T-helper 2 cell treated with Interferon-gamma antibody and Interleukin-4, amounts not matched to agents 100 ng/mL and 5 ng/mL, for 36 hours (primary cell): ENCODE measurements around the gene PHYKPL. TPM values are rescaled to one million over a fixed set of nuclear protein-coding genes. Genes with fewer than 3 reads are reported as not detected.

Experiments used
- intact Hi-C: fragments of 100-400 bp; cut with micrococcal nuclease; formaldehyde crosslinking; loops from one replicate; pipeline ENCODE4 v1.15.1; 2023
- total RNA-seq: library from RNA; stranded (reverse); gene quantifications from 2 replicates; pipeline ENCODE4 v1.2.3, GENCODE V29; 2022

PHYKPL gene
- total RNA-seq: 128 and 141 TPM in 2 replicates

GRCh38 chr5:178232124-178232919 lies at the start of gene PHYKPL:
Gene PHYKPL (minus strand): TSS chr5:178232802. CDS start chr5:178232550, 252 bp downstream.
- intact Hi-C loops: loop anchor here (1.0 to 10.0 kb wide), 4 partner anchors 27 to 1320 kb away; partner anchors contain the start of genes CLK4 and RUFY1

DNA sequence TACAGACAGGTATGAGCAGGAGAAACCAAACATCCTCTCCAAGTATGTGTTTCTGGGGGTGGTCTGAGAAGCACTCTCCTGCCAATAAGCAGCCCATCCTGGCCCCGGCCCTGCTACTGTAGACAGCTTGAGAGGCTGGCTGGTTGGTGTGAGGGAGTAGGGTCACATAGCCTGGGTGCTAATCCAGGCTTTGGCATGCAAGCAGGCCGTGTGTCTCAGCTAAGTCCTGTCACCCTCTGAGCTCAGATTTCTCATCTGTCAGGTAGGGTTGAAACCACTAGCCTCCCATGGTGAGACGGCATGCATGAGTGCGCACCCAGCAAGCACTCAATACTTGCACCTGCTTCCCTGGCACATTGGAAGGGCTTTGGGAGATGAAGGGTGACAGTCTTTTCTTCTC lies 49.8 kb upstream of the PHYKPL start:
- intact Hi-C loops: loop anchor here (5.0 kb wide), 1 partner anchor 1210 kb away; no protein-coding TSS in a partner anchor

DNA sequence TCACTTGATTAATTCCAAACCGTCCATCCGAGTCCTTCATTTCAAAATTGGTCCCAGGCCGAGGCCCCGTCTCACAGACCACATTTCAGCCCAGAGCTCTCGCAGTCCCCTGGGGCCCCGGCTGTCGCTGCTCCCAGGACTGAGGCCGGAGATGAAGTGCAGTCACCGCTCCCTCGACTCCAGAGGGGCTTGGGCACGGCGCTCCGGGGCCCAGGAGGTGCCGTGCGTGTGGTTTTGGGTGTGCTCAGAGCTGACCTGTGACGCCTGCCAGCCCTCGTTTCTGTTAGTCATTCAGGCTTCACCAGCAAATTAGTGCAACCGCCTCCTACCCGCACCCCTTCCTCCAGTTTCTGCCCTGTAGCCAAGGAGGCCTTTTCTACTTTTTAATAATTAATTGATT lies 48.7 kb upstream of the PHYKPL start:
- intact Hi-C loops: loop anchor here (5.0 kb wide), 1 partner anchor 1211 kb away; no protein-coding TSS in a partner anchor

- intact Hi-C loops: loop anchor here (5.0 kb wide), 1 partner anchor 1212 kb away; no protein-coding TSS in a partner anchor
Measured at GRCh38 chr5:178280631-178281030, 48.0 kb upstream of the PHYKPL start.

- intact Hi-C loops: loop anchor here (5.0 kb wide), 1 partner anchor 1212 kb away; no protein-coding TSS in a partner anchor
Measured at GRCh38 chr5:178279723-178280438, 47.3 kb upstream of the PHYKPL start.

- intact Hi-C loops: no loop called here
Measured at GRCh38 chr5:178279026-178279722, 46.6 kb upstream of the PHYKPL start.

DNA sequence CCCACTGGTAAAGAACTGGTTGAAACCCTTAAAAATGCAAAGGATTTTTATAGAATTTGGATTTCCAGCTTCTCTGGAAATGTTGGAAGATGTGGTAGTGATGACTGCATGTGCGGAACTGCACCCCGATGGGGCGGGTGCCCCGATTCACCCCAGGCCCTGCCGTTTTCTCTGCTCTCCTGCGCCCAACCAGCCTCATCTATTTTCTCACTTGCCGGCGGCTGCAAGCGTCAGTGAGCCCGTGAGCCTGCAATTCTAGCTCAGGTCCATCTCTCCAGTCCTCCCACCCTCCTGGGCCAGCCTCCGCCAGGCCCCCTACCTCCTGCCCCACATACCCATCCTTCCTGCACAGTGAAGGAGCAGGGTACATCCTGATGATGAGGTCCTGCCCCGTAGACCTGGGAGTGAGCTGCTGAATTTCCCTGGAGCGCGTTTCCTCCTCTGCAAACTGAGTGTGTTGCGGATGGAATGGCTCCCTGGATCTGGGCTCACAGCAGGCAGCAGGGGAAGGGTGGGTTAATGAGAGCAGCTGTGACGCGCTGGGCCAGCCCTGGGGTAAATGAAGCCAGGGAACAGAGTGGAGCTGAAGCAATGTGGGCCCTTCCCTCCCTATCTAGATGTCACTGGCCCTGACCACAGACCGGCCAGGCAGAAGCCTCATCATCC lies 45.9 kb upstream of the PHYKPL start:
- intact Hi-C loops: no loop called here

GRCh38 chr5:178277866-178278265 lies 45.3 kb upstream of the PHYKPL start:
- intact Hi-C loops: no loop called here

DNA sequence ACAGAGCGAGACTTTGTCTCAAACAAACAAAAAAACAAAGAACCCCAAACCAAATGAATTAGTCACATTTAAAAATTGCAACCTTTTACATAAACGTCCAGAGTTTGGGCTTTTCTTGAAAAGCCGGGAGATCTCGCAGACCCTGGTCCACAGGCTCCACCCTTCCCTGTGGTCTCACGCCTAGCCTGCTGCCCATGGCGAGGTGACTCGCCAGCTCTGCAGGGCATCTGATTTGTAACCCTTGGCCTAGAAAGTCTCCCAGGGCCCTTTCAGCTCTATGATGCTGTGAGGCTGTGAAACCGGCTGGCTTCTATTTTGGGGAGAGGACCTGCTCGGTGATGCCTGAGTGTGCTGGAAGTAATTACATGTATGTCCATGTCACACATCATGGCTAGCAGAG lies 44.7 kb upstream of the PHYKPL start:
- intact Hi-C loops: no loop called here

GRCh38 chr5:178274781-178275537 lies 42.4 kb upstream of the PHYKPL start:
- intact Hi-C loops: no loop called here

DNA sequence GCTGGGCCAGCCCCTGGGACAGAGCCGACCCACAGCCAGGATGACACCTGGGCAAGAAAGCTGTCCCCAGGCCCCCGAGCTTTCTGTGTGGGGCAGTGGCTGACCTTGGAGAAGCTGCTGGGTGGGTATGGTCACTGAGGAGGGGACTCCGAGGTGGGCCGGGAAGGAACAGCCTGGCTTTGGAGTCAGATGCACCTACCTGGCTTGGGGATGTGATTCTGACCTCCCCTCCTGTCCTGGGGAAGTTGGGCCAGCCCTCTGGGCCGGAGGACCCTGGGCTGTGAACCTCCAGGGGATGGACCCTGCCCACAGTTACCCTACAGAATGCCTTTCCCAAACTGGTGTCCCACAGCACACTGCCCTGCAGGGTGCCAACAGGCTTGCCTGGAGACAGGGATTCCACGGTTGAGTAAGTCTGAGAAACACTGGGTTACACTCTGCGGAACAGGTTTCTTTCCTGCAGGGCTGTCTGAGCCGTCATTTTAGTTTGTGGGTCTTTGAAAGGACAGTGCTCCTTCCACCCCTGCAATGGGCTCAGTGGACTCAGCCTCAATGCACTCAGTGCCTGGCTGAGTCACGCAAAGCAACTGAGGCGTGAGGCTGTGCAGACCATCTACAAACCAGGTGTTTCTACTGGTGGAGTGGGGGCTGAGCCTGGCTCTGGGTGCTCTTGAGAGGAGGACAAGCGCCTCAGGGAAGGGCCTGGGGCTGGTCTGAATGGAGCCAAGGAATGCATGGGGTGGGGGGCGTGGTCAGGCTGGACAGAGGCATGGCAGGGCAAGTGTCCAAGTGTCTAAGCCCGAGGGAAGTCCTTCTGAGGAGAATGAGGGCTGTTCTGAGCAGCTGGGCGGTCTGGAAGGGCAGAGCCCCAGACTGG lies 41.3 kb upstream of the PHYKPL start:
- intact Hi-C loops: no loop called here

GRCh38 chr5:178273041-178273440 lies 40.4 kb upstream of the PHYKPL start:
- intact Hi-C loops: no loop called here

GRCh38 chr5:178272591-178272990 lies 40.0 kb upstream of the PHYKPL start:
- intact Hi-C loops: no loop called here

- intact Hi-C loops: no loop called here
Measured at GRCh38 chr5:178271726-178272479, 39.3 kb upstream of the PHYKPL start.

- intact Hi-C loops: no loop called here
Measured at GRCh38 chr5:178271231-178271630, 38.6 kb upstream of the PHYKPL start.

GRCh38 chr5:178269499-178269898 lies 36.9 kb upstream of the PHYKPL start:
- intact Hi-C loops: no loop called here

DNA sequence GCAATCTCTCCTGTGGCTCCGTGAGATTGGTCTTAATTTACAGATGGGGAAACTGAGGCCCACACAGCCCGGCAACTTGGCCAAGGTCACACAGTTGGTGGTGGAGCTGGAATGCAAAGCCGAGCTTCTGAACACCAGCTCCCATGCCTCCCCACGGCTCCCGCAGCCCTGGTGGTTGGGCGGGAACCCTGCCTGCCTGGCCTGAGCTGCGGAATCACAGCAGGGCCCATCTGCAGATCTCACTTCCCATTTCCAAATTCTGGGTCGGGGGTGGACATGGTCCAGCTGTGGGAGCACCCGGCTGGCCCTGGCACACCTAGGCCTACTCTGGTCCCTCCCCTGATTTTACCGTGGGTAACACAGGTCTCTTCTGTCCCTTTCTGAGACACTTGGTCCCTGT lies 35.3 kb upstream of the PHYKPL start:
- intact Hi-C loops: no loop called here

- intact Hi-C loops: no loop called here
Measured at GRCh38 chr5:178267245-178267644, 34.6 kb upstream of the PHYKPL start.

GRCh38 chr5:178266581-178266980 lies 34.0 kb upstream of the PHYKPL start:
- intact Hi-C loops: no loop called here
